Osteocyte (in vitro differentiated cells): Measurements from ENCODE around the gene LYZL2. TPM values are rescaled to one million over a fixed set of nuclear protein-coding genes. Genes with fewer than 3 reads are reported as not detected.
"Not testable (repeated sequence)": the region's sequence is repeated elsewhere in the genome, so short reads cannot be mapped to it uniquely, and the experiment has no call there.

ENCODE experiments used
- DNase-seq: peaks from one replicate; pipeline ENCODE4 v3.0.0; 2021; ENCODE audit warnings: mixed read lengths; ENCODE audit not compliant: unreplicated experiment; ENCODE audit errors: extremely low spot score
- H3K27ac Mint-ChIP-seq: one replicate; pipeline ENCODE4 v1.8.0; 2021; ENCODE audit warnings: mild to moderate bottlenecking, mixed read lengths; ENCODE audit not compliant: unreplicated experiment
- H3K27me3 Mint-ChIP-seq: one replicate; pipeline ENCODE4 v1.8.0; 2021; ENCODE audit warnings: mixed read lengths; ENCODE audit not compliant: unreplicated experiment
- H3K36me3 Mint-ChIP-seq: one replicate; pipeline ENCODE4 v1.8.0; 2021; ENCODE audit warnings: mixed read lengths; ENCODE audit not compliant: unreplicated experiment
- H3K4me1 Mint-ChIP-seq: one replicate; pipeline ENCODE4 v1.8.0; 2021; ENCODE audit warnings: mixed read lengths; ENCODE audit not compliant: unreplicated experiment
- H3K4me3 Mint-ChIP-seq: one replicate; pipeline ENCODE4 v1.8.0; 2021; ENCODE audit warnings: mild to moderate bottlenecking, moderate library complexity, mixed read lengths; ENCODE audit not compliant: unreplicated experiment
- H3K9me3 Mint-ChIP-seq: one replicate; pipeline ENCODE4 v1.8.0; 2021; ENCODE audit warnings: mixed read lengths; ENCODE audit not compliant: unreplicated experiment
- total RNA-seq: library from RNA; stranded (reverse); gene quantifications from 2 replicates; pipeline ENCODE4 v1.2.1, GENCODE V29; 2021
- TF ChIP-seq, protein P1 (sequence below): fragments of 200-600 bp; sonication (generic); IDR thresholded peaks from 2 replicates; pipeline ENCODE4 v1.5.0; 2021; ENCODE audit warnings: antibody characterized with exemption, mild to moderate bottlenecking, moderate library complexity

The LYZL2 gene
- total RNA-seq, 1 donor from 2014 or later: not detected

DNA sequence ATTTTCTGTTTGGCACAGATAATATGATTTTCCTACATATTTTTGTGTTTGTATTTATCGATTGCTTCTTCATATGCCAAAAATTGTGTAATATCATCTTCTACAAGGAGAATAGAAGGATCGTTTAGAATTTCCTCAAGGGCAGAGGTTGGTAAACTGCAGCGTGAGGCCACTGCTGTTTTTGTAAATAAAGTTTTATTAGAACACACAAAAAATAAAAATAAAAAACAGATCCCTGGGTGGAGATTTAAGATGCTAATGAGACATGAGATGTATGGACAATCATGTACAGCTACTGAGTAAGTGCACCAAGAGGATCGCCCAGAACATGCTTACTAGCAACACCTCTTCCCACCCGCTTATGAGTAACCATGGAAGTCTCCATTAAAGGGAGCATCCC lies 9.6 kb downstream of the LYZL2 start:
- Mint-ChIP-seq H3K4me1 (no peaks in the 10 kb centered on the region), H3K36me3 (no peaks in the 10 kb centered on the region), H3K27me3 (peaks cover 13% of the 10 kb centered on the region), H3K27ac (no peak overlapping the region), H3K9me3 (no peaks in the 10 kb centered on the region), H3K4me3 (no peak overlapping the region)
- TF ChIP-seq, protein P1, sequence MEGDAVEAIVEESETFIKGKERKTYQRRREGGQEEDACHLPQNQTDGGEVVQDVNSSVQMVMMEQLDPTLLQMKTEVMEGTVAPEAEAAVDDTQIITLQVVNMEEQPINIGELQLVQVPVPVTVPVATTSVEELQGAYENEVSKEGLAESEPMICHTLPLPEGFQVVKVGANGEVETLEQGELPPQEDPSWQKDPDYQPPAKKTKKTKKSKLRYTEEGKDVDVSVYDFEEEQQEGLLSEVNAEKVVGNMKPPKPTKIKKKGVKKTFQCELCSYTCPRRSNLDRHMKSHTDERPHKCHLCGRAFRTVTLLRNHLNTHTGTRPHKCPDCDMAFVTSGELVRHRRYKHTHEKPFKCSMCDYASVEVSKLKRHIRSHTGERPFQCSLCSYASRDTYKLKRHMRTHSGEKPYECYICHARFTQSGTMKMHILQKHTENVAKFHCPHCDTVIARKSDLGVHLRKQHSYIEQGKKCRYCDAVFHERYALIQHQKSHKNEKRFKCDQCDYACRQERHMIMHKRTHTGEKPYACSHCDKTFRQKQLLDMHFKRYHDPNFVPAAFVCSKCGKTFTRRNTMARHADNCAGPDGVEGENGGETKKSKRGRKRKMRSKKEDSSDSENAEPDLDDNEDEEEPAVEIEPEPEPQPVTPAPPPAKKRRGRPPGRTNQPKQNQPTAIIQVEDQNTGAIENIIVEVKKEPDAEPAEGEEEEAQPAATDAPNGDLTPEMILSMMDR: no peak
- DNase-seq: peak; percentile 10

DNA sequence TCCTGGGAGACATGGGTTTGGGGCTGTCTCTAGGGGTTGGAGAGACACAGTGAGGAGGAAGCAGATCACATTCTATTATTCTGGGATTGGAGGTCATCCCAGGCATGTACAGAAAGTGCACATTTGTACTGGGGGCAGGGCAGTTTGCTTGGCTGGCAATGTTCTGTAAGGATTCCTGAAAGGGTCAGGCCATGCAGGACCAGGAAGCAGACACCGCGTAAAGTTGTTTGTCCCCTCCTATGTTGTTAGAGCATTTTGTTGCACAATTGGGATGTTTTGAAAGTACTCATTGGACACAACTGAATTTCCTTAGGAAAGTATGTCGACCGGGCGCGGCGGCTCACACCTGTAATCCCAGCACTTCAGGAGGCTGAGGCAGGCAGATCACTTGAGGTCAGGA lies 12.5 kb downstream of the LYZL2 start:
- H3K36me3 Mint-ChIP-seq: no peaks in the 10 kb centered on the region
- DNase-seq: peak; percentile 44
- no peak overlapping the region for H3K27ac Mint-ChIP-seq

DNA sequence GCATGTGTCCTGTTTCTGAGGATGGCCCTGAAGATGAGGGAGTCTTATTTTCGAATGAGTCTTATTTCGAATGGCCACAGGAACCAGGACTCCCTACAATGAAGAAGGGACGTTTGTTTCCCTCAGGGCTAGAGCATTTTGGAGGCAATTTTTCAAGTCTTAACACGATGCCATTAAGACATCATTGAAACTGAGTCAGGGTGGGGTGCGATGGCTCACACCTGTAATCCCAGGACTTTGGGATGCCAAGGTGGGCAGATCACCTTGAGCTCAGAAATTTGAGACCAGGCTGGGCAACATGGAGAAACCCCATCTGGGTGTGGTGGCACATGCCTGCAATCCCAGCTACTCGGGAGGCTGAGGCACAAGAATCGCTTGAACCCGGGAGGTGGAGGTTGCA lies 18.5 kb downstream of the LYZL2 start:
- DNase-seq: peak; percentile 23
- H3K9me3 Mint-ChIP-seq, H3K27me3 Mint-ChIP-seq, H3K4me3 Mint-ChIP-seq, H3K36me3 Mint-ChIP-seq, H3K27ac Mint-ChIP-seq: not testable (repeated sequence)
- H3K4me1 Mint-ChIP-seq: peaks cover 11% of the 10 kb centered on the region

More for the DNA sequence above, 12.5 kb downstream of the LYZL2 start:
- Mint-ChIP-seq H3K9me3 (no peaks in the 10 kb centered on the region), H3K27me3 (peaks cover 13% of the 10 kb centered on the region), H3K4me3 (no peak overlapping the region), H3K4me1 (peaks cover 4% of the 10 kb centered on the region)
- TF ChIP-seq, protein P1: no peak

DNA sequence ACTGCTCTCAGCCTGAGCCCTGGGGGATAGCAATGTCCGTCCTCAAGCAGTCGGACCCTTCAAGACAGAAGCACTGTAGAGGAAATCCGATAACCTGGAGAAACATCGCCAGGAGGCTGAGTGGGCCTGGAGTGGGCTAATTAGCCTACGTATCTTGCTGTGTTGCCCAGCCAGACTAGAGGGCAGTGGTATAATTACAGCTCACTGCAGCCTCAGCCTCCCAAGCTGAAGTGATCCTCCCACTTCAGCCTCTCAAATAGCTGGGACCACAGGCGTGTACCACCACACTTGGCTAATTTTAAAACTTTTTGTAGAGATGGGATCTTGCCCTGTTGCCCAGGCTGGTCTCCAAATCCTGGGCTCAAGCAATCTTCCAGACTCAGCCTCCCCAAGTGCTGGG lies 21.7 kb downstream of the LYZL2 start:
- Mint-ChIP-seq H3K4me1 (peaks cover 23% of the 10 kb centered on the region), H3K4me3 (no peak overlapping the region), H3K27me3 (no peaks in the 10 kb centered on the region), H3K27ac (no peak overlapping the region), H3K36me3 (no peaks in the 10 kb centered on the region), H3K9me3 (no peaks in the 10 kb centered on the region)
- TF ChIP-seq, protein P1: no peak
- peak; percentile 32 for DNase-seq

DNA sequence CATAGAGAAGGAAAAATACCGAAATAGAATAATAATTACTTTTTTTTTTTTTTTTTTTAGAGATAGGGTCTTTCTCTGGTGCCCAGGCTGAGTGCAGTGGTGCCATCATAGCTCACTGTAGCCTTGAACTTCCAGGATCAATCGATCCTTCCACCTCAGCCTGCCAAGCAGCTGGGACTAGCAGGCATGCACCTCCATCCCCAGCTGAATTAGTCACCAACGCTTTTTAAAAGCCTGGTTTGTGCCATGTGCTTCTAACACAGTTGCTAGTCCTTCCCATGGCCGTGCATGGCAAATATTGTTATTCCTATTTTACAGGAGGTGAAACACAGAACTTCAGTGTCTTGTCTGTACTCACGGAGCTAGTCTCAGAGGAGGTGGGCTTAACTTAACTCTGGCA lies 23.2 kb downstream of the LYZL2 start:
- Mint-ChIP-seq H3K4me3 (no peak overlapping the region), H3K36me3 (no peaks in the 10 kb centered on the region), H3K9me3 (no peaks in the 10 kb centered on the region), H3K4me1 (peaks cover 12% of the 10 kb centered on the region), H3K27ac (no peak overlapping the region), H3K27me3 (no peaks in the 10 kb centered on the region)
- TF ChIP-seq, protein P1: no peak
- peak; percentile 17 for DNase-seq

DNA sequence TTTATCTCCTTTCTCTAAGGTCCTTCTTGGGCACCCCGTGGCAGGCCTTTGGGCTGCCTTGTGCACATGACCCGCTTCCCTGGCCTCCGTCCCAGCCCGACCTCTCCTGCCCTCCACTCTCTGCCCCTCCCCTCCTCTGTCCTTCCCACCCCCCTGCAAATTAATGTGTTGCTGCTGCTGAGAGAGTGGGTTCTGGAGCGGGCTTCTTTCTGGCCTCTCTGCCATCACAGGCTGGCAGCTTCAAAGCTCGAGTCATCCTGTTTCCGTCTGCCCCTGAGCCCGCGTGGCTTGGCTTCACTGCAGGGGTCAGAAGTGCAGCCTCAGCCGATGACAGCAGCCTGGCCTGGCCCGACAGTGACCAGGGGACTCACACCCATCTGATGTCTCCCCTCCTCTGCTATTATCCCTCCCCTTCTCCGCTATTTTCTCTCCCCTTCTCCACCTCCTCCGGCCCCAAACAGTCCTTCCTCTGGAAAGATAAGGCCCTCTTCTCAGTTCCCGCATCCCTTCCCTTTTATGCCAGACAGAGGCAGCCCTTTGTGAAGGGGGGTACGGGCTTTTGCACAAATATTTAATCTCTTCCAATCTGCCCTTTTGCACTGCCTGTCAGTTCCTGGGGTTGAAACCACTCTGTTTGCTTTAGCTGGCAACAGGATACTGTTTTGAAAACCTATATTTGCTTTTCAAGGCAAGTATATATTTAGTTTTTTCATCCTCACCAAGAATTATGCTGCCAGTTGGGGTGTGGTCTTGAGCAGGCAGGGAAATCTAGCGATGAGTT lies 24.0 kb downstream of the LYZL2 start:
- not testable (repeated sequence) for H3K4me3 Mint-ChIP-seq
- H3K4me1 Mint-ChIP-seq: peaks cover 12% of the 10 kb centered on the region

More for the DNA sequence above, 24.0 kb downstream of the LYZL2 start:
- not testable (repeated sequence) for H3K27ac Mint-ChIP-seq, H3K36me3 Mint-ChIP-seq, H3K9me3 Mint-ChIP-seq, H3K27me3 Mint-ChIP-seq
- DNase-seq: peak; percentile 63
